HepG2 (cell line): ENCODE data around the gene HCRT. TPM values are rescaled to one million over a fixed set of nuclear protein-coding genes. Genes with fewer than 3 reads are reported as not detected.

ENCODE experiments used
- polyA plus RNA-seq, 8 experiments: library from polyadenylated mRNA; depleted of rRNA in 3 of 8; stranded (reverse) in 7 of 8; unstranded in 1 of 8; fragments of >200 nt; fragmentation: Illumina TruSeq in 4 of 8; extraction: Trizol in 4 of 8; gene quantifications; 2 replicates each; pipeline versions ENCODE4 v1.2.1 to v1.2.3, GENCODE V29; 2011 to 2016; ENCODE audit warnings: low read depth in 4 of 8, missing spikeins in 1 of 8, mixed read lengths in 1 of 8; ENCODE audit not compliant: insufficient read depth in 1 of 8
- total RNA-seq, 5 experiments: library from RNA; depleted of rRNA; stranded (reverse); fragments of >200 nt; fragmentation: Illumina TruSeq; extraction: Trizol; gene quantifications; 2 replicates each; pipeline ENCODE4 v1.2.3, GENCODE V29; 2016; ENCODE audit warnings: low read depth in 1 of 5

HCRT gene
- total and polyA plus RNA-seq, 2 of the 13 experiments (the other 11 are each of a cell fraction or from before 2014, with no cell fraction given) = not detected

Other genes starting within 250 kb of the HCRT start
- 161 and 170 TPM in 2 replicates for gene CNP, start 218.7 kb downstream of the HCRT start, total RNA-seq (2016; rRNA removed; fragmentation: Illumina TruSeq; extraction: Trizol)
- 97.2 and 105 TPM in 2 replicates for gene CNP, start 218.7 kb downstream of the HCRT start, polyA plus RNA-seq (2011; rRNA removed)
- gene DNAJC7, start 168.0 kb downstream of the HCRT start, total RNA-seq (2016; rRNA removed; fragmentation: Illumina TruSeq; extraction: Trizol) = 132 and 179 TPM in 2 replicates
- gene DNAJC7, start 168.0 kb downstream of the HCRT start, polyA plus RNA-seq (2011; rRNA removed) = 47.7 and 54.7 TPM in 2 replicates
- 26.8 and 27.9 TPM in 2 replicates for gene NKIRAS2, start 165.4 kb downstream of the HCRT start, total RNA-seq (2016; rRNA removed; fragmentation: Illumina TruSeq; extraction: Trizol)
- gene NKIRAS2, start 165.4 kb downstream of the HCRT start, polyA plus RNA-seq (2011; rRNA removed) = 42.0 and 48.5 TPM in 2 replicates
- 0.83 and 1.1 TPM in 2 replicates for gene C17orf113, start 134.9 kb downstream of the HCRT start, total RNA-seq (2016; rRNA removed; fragmentation: Illumina TruSeq; extraction: Trizol)
- 0.87 and 1.4 TPM in 2 replicates for gene C17orf113, start 134.9 kb downstream of the HCRT start, polyA plus RNA-seq (2011; rRNA removed)
- gene ZNF385C, start 87.0 kb downstream of the HCRT start, total RNA-seq (2016; rRNA removed; fragmentation: Illumina TruSeq; extraction: Trizol) = 2.3 TPM in 2 replicates
- 5.8 and 6.1 TPM in 2 replicates for gene ZNF385C, start 87.0 kb downstream of the HCRT start, polyA plus RNA-seq (2011; rRNA removed)
- 3.9 and 6.7 TPM in 2 replicates for gene DHX58, start 72.7 kb downstream of the HCRT start, total RNA-seq (2016; rRNA removed; fragmentation: Illumina TruSeq; extraction: Trizol)
- gene DHX58, start 72.7 kb downstream of the HCRT start, polyA plus RNA-seq (2011; rRNA removed) = 7.8 and 13.5 TPM in 2 replicates
- 20.2 and 29.1 TPM in 2 replicates for gene KAT2A, start 64.1 kb downstream of the HCRT start, total RNA-seq (2016; rRNA removed; fragmentation: Illumina TruSeq; extraction: Trizol)
- 90.4 and 126 TPM in 2 replicates for gene KAT2A, start 64.1 kb downstream of the HCRT start, polyA plus RNA-seq (2011; rRNA removed)
- gene HSPB9, start 62.6 kb downstream of the HCRT start, total RNA-seq (2016; rRNA removed; fragmentation: Illumina TruSeq; extraction: Trizol) = 0.13 and 0.24 TPM in 2 replicates
- gene HSPB9, start 62.6 kb downstream of the HCRT start, polyA plus RNA-seq (2011; rRNA removed) = 0.05 and 0.31 TPM in 2 replicates
- 110 and 136 TPM in 2 replicates for gene RAB5C, start 30.5 kb downstream of the HCRT start, total RNA-seq (2016; rRNA removed; fragmentation: Illumina TruSeq; extraction: Trizol)
- 123 and 129 TPM in 2 replicates for gene RAB5C, start 30.5 kb downstream of the HCRT start, polyA plus RNA-seq (2011; rRNA removed)
- gene KCNH4, start 4.3 kb downstream of the HCRT start, total RNA-seq (2016; rRNA removed; fragmentation: Illumina TruSeq; extraction: Trizol) = 0.09 TPM in 1 of 2 replicates, not detected in the other
- 0.01 and 0.04 TPM in 2 replicates for gene KCNH4, start 4.3 kb downstream of the HCRT start, polyA plus RNA-seq (2011; rRNA removed)
- 8.8 and 22.5 TPM in 2 replicates for gene GHDC, start 9.0 kb upstream of the HCRT start, total RNA-seq (2016; rRNA removed; fragmentation: Illumina TruSeq; extraction: Trizol)
- gene GHDC, start 9.0 kb upstream of the HCRT start, polyA plus RNA-seq (2011; rRNA removed) = 15.4 and 25.6 TPM in 2 replicates
- gene STAT5B, start 90.9 kb upstream of the HCRT start, total RNA-seq (2016; rRNA removed; fragmentation: Illumina TruSeq; extraction: Trizol) = 17.2 and 21.0 TPM in 2 replicates
- gene STAT5B, start 90.9 kb upstream of the HCRT start, polyA plus RNA-seq (2011; rRNA removed) = 42.8 and 44.8 TPM in 2 replicates
- 4.1 and 4.5 TPM in 2 replicates for gene STAT5A, start 103.0 kb upstream of the HCRT start, total RNA-seq (2016; rRNA removed; fragmentation: Illumina TruSeq; extraction: Trizol)
- 1.2 and 1.4 TPM in 2 replicates for gene STAT5A, start 103.0 kb upstream of the HCRT start, polyA plus RNA-seq (2011; rRNA removed)
- 61.8 and 82.7 TPM in 2 replicates for gene STAT3, start 203.0 kb upstream of the HCRT start, total RNA-seq (2016; rRNA removed; fragmentation: Illumina TruSeq; extraction: Trizol)
- gene STAT3, start 203.0 kb upstream of the HCRT start, polyA plus RNA-seq (2011; rRNA removed) = 62.4 and 65.3 TPM in 2 replicates
- 25.5 and 26.0 TPM in 2 replicates for gene CAVIN1, start 237.8 kb upstream of the HCRT start, total RNA-seq (2016; rRNA removed; fragmentation: Illumina TruSeq; extraction: Trizol)
- gene CAVIN1, start 237.8 kb upstream of the HCRT start, polyA plus RNA-seq (2011; rRNA removed) = 12.7 and 15.9 TPM in 2 replicates